ENCODE data around the gene REN.

REN gene

GRCh38 chr1:204152310-204153044 lies 13.7 kb downstream of the REN start:
- no peak for DNase-seq

- no peak for DNase-seq
These were observed 14.4 kb downstream of the REN start, which contains the start of gene ETNK2 for GRCh38 chr1:204151552-204152309. Gene ETNK2, minus strand, starts transcription at chr1:204152044. Its CDS starts 192 bp downstream, at chr1:204151852.

GRCh38 chr1:204150702-204151551 lies 15.2 kb downstream of the REN start:
- DNase-seq: no peak

DNA sequence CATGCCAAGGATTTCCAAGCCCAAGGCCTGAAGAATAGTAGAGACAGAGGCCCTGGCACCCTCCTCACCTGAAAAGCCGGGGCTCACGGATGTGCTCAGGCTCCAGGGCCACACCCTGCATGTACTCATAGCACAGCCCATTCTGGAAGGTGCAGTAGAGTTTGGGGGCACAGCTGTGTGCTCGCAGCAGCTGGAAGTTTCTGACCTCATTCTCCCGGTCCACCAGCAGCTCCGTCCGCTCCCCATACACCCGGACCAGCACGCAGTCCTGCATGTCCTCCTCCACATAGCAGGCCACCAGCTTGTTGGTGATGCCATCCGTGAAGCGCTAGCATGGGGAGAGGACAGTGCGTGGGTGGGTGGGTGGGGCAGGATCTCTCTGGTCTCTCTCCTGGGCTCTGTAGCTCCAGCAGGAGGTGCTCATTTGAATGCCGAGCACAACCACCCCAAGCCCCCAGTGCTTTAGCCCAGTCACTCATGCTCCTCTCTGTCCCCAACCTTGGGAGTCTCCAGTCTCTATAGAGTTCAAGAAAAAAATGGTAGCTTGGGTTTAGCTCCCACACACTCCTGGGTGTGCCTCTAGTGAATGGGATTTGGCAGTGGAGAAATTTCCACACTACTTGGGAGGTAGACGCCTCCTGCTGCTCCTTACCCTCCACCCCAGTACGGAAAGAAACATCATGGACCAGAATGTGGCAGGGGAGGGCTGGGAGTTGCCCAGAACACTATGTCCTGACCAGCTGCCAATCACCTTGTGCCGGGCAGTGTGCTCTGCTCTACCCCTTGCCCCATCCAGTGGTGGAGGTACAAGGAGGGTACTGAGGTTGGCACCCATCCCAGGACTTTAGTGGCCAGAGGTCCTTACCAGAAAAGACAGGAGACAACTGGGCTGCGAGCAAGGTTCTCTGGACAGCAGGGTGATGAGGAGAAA lies 16.2 kb downstream of the REN start:
- DNase-seq: no peak

- no peak for DNase-seq
These were observed 17.0 kb downstream of the REN start for GRCh38 chr1:204149107-204149506.

- no peak for DNase-seq
These were observed 18.4 kb downstream of the REN start for GRCh38 chr1:204147406-204148383.

DNA sequence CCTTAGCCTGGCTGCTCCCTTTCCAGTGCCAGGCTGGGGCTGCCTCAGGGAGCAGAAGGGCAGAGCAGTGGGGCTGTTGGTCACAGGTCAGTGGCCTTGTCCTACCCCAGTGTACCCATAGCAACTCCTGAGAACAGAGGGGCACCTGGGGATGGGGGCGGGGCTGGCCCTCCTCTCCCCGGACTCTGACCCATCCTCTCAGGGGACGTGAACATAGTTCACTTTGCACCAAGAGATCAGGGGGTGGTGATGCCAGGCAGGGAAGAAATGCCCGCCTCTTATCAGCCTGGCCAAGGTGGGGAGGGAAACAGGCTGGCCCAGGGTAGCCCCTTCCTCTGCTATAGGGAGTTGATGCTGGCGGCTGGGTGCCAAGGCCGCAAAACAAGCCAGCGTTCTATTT lies 19.2 kb downstream of the REN start:
- no peak for DNase-seq

DNA sequence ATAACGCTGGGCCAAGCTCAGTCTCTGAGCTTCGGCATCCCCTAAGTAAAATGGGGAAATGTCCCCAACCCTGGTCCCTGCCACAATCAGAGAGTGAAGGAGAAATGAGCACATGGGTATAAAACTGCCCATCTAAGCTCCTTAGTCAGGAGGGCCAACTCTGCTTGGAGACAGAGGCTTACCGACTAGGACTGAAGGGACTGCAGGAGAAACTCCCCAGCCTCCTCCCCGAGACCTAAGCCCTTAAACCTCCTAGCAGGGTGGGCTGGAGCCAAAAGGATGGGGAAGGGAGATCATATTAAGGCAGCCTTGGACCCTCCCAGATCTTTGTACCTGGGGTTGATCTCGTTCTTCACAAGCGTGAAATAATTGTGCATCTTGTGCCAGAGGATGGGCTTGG lies 19.8 kb downstream of the REN start:
- DNase-seq: no peak

DNA sequence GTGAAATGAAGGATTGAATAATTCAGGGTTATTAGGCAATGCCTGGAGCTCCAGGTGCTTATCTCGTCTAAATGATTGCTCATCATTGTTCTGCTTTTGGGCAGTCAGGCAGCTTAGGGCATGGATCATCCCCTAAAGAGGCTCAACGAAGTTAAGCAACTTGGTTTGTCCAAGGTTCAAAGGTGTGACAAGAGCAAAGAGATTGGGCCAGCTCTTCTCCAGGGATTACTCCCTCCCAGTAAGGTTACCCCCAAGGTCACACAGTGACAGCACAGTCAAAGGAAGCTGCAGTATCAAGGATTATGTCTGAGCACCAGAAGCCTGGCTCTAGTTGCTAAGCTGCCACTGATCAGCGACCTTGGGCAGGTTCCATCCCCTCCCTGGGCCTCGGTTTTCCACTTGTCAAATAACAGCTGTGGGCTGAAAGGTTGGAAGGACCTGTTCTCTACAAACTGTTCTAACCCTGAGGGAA lies 21.1 kb downstream of the REN start:
- no peak for DNase-seq

DNA sequence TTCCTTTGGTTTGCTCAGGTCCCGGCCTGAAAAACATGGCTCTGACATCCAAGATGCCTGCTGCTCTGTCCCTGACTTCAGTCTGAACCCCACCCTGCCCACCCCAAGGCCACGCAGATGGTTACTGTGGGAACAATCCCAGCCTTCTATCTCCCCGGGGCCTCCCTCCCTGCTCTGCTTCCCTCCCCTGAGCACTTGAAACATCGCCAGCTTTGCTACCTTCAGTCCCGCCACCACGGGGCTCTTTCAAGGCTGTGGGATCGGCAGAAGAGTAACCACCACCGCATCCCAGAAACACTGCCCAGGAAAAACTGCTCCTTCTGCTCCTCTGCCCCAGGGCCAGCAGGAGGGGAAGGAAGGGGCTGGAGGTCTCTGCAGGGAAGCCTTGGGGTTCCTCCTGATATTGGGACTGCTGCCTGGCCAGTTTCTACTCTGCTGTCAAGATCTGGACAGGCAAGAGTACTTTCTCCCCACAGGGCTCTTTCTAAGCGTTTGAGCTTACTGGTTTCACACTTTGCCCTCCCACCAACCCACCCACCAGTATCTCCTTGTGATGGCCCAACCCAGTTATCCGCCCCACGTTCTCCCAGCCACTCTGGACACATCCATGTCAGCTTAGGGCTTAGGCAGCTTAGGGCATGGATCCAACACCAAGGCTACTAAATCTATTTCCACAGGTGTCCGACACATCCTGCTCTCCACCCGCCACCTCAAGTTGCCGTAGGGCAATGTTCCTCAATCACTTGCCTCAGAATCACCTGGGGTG lies 22.7 kb downstream of the REN start:
- DNase-seq: no peak

DNA sequence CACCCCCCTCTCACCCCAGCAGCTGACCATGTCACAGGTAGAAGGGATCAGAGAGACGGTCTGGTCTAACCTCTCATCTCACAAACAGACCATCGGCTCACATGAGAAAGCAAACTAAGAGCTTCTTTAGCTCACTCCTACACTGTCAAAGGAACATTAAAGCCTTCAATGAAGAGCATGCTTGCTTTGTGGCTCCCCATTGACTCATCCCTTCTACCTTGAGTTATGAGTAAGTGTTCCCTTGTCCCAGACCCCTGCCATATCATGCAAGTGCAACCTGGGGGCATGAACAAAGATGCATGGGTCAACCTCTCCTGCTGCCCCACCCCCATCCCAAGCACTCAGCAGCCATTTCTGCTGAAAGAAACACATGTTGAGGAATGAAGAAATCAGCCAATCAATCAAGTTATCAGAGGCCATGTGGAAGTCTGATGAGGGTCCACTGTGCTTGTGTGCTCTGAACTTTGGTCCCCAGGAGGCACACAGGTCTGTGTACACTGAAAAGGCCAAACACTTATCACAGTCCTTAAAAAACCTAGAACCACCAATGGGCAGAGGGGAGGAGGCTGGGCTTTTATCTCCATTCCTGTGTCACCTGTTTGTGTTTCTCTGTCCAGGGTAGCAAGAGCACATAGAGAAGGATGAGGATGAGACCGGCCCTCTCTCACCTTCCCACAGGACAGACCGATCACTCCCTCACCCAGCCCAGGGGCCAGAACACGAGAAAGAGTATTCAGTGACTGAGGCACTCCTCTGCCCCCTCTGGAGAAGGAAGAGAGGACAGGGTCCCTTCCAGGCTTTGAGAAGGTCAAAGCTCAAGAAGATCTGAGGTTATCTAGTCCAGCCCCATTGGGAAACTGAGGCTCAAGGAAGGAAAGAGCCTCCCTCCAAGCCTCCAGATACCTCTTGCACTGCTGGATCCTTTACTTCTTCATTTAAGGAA lies 23.8 kb downstream of the REN start:
- DNase-seq: no peak

DNA sequence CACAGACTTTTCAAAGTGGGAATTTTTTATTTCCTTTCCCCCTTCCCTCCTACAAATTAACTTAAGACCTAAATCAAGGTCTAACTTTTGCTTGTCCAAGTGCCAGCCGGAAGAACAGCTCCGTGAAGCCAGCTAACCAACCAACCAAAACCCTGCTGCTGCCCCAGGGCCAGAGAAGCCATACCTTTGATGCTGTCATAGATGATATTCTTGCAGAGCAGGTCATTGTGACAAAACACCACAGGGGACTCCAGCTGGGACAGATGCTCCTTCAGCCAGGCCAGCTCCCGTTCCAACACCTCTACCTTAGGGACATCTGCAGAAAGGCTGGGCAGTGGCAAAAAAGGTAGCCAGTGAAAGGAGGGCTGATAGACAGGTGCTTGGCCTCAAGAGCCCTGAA lies 25.0 kb downstream of the REN start:
- no peak for DNase-seq

DNA sequence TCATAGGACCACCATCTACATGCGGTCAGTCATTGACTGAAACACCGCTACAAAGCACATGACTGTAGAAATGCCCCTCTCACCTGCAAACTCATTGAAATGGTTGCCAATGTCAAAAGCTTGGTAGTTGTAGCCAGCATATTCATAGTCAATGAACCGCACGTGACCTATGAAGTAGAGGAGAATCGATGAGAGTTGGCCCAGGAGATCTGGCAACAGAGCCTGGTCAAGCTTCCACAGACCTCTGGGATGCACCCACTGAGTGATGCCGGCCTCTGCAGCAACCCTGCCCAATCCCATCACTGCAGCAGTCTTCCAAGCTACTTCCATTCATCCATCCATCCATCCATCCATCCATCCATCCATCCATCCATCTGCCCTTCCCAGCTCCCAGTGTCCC lies 26.2 kb downstream of the REN start:
- DNase-seq: no peak

DNA sequence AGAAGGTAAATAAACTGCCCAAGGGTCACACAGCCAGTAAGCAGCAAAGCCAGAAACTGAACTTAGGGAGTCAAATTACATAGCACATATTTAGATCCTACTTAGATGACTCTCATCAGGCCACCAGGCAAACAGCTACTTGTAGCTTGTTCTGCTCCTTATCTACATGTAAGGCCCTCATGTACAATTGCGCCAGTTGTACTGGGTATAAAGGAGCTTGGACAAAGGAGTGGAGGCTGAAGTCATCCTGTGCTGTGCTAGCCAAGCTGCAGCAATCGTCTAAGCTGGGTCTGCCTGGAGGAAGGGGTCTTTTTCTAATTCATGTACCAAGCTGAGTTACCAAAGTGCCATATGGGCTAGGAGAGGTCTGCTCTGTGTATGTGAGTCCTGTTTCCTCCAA lies 27.0 kb downstream of the REN start:
- DNase-seq: no peak

GRCh38 chr1:204136814-204137213 lies 29.3 kb downstream of the REN start:
- no peak for DNase-seq

- DNase-seq: no peak
These were observed 32.0 kb downstream of the REN start for GRCh38 chr1:204134103-204134502.

GRCh38 chr1:204132718-204133117 lies 33.4 kb downstream of the REN start:
- no peak for DNase-seq

GRCh38 chr1:204131978-204132377 lies 34.2 kb downstream of the REN start:
- no peak for DNase-seq

All from NCI-H2029 treated with DMSO at 0.1 percent for 48 hours (cell line).